ENCODE measurements around the gene MFAP2.

DNA sequence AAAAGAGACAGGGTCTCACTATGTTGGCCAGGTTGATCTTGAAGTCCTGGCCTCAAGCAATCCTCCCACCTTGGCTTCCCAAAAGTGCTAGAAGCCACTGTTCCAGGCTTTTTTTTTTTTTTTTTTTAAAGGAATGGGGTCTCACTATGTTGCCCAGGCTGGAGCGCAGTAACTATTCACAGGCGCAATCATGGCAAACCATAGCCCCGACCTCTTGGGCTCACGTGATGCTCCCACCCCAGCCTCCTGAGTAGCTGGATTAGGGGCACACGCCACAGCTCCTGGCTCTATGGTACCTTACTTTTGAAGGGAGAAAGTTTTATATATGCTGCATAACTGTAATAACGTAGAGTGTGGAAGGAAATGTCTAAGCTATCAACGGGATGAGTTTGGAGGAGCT is 37.0 kb upstream of the MFAP2 start:
- TF ChIP-seq, protein P1, sequence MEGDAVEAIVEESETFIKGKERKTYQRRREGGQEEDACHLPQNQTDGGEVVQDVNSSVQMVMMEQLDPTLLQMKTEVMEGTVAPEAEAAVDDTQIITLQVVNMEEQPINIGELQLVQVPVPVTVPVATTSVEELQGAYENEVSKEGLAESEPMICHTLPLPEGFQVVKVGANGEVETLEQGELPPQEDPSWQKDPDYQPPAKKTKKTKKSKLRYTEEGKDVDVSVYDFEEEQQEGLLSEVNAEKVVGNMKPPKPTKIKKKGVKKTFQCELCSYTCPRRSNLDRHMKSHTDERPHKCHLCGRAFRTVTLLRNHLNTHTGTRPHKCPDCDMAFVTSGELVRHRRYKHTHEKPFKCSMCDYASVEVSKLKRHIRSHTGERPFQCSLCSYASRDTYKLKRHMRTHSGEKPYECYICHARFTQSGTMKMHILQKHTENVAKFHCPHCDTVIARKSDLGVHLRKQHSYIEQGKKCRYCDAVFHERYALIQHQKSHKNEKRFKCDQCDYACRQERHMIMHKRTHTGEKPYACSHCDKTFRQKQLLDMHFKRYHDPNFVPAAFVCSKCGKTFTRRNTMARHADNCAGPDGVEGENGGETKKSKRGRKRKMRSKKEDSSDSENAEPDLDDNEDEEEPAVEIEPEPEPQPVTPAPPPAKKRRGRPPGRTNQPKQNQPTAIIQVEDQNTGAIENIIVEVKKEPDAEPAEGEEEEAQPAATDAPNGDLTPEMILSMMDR (IDR thresholded peaks at IDR 0.05): no peak
- TF ChIP-seq POLR2A (IDR thresholded peaks at IDR 0.05): no peak
